Right renal cortex interstitium (tissue), 3 donors: ENCODE results near the gene KSR2. TPM values are rescaled to one million over a fixed set of nuclear protein-coding genes. Genes with fewer than 3 reads are reported as not detected.

Experiments
- DNase-seq, 3 donors: peaks; one replicate each; pipeline ENCODE4 v3.0.0-alpha.2; 2013; ENCODE audit warnings: low read depth in 3 of 3, low spot score in 2 of 3
- polyA plus RNA-seq, 3 donors: library from polyadenylated mRNA; unstranded; fragments of 120-200 nt; gene quantifications; one replicate each; pipeline ENCODE4 v1.2.1, GENCODE V29; 2013; ENCODE audit not compliant: insufficient read length in 3 of 3

KSR2 gene
- polyA plus RNA-seq, 3 donors: 0.75 to 0.89 (median 0.89) TPM

- DNase-seq: no peak
Measured at GRCh38 chr12:117508468-117508867, 460.3 kb downstream of the KSR2 start.

GRCh38 chr12:117507548-117507947 lies 461.2 kb downstream of the KSR2 start:
- DNase-seq: no peak

- DNase-seq: no peak
Measured at GRCh38 chr12:117506333-117506732, 462.5 kb downstream of the KSR2 start.

GRCh38 chr12:117502633-117503032 lies 466.2 kb downstream of the KSR2 start:
- DNase-seq: no peak

GRCh38 chr12:117502233-117502632 lies 466.6 kb downstream of the KSR2 start:
- DNase-seq: no peak

GRCh38 chr12:117501076-117501869 lies 467.5 kb downstream of the KSR2 start:
- no peak for DNase-seq

- DNase-seq: no peak
Measured at GRCh38 chr12:117499759-117500485, 468.9 kb downstream of the KSR2 start.

GRCh38 chr12:117498880-117499279 lies 469.9 kb downstream of the KSR2 start:
- DNase-seq: no peak

- no peak for DNase-seq
Measured at GRCh38 chr12:117498256-117498655, 470.5 kb downstream of the KSR2 start.

GRCh38 chr12:117497407-117497806 lies 471.4 kb downstream of the KSR2 start:
- DNase-seq: no peak

- peak; percentile 65 to 80 (median 69) for DNase-seq
Measured at GRCh38 chr12:117494833-117495655, 473.7 kb downstream of the KSR2 start.

GRCh38 chr12:117491711-117492110 lies 477.1 kb downstream of the KSR2 start:
- no peak for DNase-seq

GRCh38 chr12:117490130-117490529 lies 478.7 kb downstream of the KSR2 start:
- DNase-seq: no peak

- no peak for DNase-seq
Measured at GRCh38 chr12:117489671-117490070, 479.1 kb downstream of the KSR2 start.

- no peak for DNase-seq
Measured at GRCh38 chr12:117486840-117487659, 481.7 kb downstream of the KSR2 start.

- no peak for DNase-seq
Measured at GRCh38 chr12:117485984-117486839, 482.6 kb downstream of the KSR2 start.

GRCh38 chr12:117484901-117485300 lies 483.9 kb downstream of the KSR2 start:
- no peak for DNase-seq

- no peak for DNase-seq
Measured at GRCh38 chr12:117483501-117483900, 485.3 kb downstream of the KSR2 start.

- DNase-seq: no peak
Measured at GRCh38 chr12:117481470-117481869, 487.3 kb downstream of the KSR2 start.
